ENCODE data around the gene STIMATE. TPM values are rescaled to one million over a fixed set of nuclear protein-coding genes. Genes with fewer than 3 reads are reported as not detected.
A peak's percentile ranks its signal among the peaks of the same experiment; 100 is the strongest.

Gene STIMATE
- total and polyA plus RNA-seq, 2 of the 4 experiments (the other 2 are of a cell fraction) = 10.6 to 17.8 TPM

DNA sequence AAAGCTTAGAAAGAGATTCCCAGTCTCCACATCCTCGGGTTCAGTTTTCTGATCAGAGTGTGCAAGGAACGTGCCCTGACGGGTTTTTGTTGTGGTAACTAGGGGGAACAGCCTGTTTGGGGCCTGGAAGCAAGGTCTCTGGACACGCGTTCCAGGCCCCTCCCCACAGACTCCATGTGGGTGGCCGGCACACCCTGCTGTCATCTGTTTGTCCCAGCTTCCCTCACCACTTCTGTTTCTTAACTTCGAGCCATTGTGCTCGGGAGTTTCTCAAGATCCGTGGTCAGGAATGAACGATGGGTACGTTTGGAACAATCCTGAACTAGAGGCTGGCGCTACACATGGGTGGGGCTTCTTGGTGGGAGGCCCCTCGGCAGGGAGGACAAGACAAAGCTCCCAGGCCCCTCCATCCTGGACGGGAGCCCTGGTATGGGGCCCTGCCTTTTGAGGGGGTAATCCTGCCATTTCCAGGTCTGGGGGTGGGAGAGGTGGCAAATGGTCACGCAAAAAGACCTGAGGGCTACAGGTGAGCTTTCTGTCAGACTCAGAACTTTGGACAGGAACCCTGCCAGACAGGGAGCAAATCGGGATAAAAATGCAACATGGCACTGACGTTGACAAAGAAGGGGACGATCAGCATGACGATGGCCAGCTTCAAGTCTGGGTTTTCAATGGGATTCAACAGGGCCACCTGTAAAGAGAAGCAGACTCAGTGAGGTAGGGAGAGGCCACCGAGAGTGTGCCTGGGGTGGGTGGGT, 54.1 kb downstream of the STIMATE start:
- BruUV-seq (replicated peaks) = no TSS peak
- peaks cover 4% of the 10 kb centered on the region; the same call in 1 of the 2 replicates for H3K4me1 ChIP-seq (ENCODE audit: control insufficient read depth, insufficient read depth, low read length)
- peaks cover 4% of the 10 kb centered on the region; the same call in 1 of the 2 replicates for H3K9me1 ChIP-seq (ENCODE audit: insufficient read depth, low read length)
- no peak overlapping the region for H3K9ac ChIP-seq (ENCODE audit: low read depth, low read length)
- no peak overlapping the region for H3K56ac ChIP-seq (ENCODE audit: extremely low read depth, insufficient read depth, low read length)
- intact Hi-C loops (cut with micrococcal nuclease) = no loop called here
- H4K91ac ChIP-seq (ENCODE audit: insufficient read depth, low read depth, low read length) = no peak overlapping the region
- ATAC-seq (ENCODE audit: low read depth) (no peak), DNase-seq (no peak)
- H3K27me3 ChIP-seq (ENCODE audit: control insufficient read depth, insufficient read depth, low read length) = no peaks in the 10 kb centered on the region
- no peaks in the 10 kb centered on the region for H3K9me3 ChIP-seq (ENCODE audit: control insufficient read depth, insufficient read depth, low read length)
- no peak overlapping the region for H2AFZ ChIP-seq (replicated peaks; ENCODE audit: low read length, poor library complexity)
- H3K27ac ChIP-seq (ENCODE audit: insufficient read depth, low read length) = no peak overlapping the region
- no peak overlapping the region for H3K4me3 ChIP-seq (ENCODE audit: insufficient read depth, low read depth, low read length)
- H3K4me2 ChIP-seq (ENCODE audit: low read depth, low read length) = no peak overlapping the region
- TF ChIP-seq SMC3 (IDR thresholded peaks at IDR 0.05; ENCODE audit: low read depth, low read length) = no peak
- no peak for TF ChIP-seq CHD1 (IDR thresholded peaks at IDR 0.05; ENCODE audit: low read depth, low read length)
- TF ChIP-seq, protein P1, sequence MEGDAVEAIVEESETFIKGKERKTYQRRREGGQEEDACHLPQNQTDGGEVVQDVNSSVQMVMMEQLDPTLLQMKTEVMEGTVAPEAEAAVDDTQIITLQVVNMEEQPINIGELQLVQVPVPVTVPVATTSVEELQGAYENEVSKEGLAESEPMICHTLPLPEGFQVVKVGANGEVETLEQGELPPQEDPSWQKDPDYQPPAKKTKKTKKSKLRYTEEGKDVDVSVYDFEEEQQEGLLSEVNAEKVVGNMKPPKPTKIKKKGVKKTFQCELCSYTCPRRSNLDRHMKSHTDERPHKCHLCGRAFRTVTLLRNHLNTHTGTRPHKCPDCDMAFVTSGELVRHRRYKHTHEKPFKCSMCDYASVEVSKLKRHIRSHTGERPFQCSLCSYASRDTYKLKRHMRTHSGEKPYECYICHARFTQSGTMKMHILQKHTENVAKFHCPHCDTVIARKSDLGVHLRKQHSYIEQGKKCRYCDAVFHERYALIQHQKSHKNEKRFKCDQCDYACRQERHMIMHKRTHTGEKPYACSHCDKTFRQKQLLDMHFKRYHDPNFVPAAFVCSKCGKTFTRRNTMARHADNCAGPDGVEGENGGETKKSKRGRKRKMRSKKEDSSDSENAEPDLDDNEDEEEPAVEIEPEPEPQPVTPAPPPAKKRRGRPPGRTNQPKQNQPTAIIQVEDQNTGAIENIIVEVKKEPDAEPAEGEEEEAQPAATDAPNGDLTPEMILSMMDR (conservative IDR thresholded peaks at IDR 0.05; ENCODE audit: low read depth, low read length) = no peak
- no peak for TF ChIP-seq RFX5 (IDR thresholded peaks at IDR 0.05; ENCODE audit: low read depth, low read length)
- no peak for TF ChIP-seq MAFK (IDR thresholded peaks at IDR 0.05; ENCODE audit: low read depth, low read length)
- no peak for TF ChIP-seq FOS (IDR thresholded peaks at IDR 0.05; ENCODE audit: low read depth, low read length)
- TF ChIP-seq CEBPB (IDR thresholded peaks at IDR 0.05; ENCODE audit: low read depth, low read length) = no peak
- TF ChIP-seq NFE2L2 (IDR thresholded peaks at IDR 0.05; ENCODE audit: low read depth, low read length) = no peak
- no peak for TF ChIP-seq RCOR1 (IDR thresholded peaks at IDR 0.05; ENCODE audit: insufficient replicate concordance, low read length)
- TF ChIP-seq, protein P2, sequence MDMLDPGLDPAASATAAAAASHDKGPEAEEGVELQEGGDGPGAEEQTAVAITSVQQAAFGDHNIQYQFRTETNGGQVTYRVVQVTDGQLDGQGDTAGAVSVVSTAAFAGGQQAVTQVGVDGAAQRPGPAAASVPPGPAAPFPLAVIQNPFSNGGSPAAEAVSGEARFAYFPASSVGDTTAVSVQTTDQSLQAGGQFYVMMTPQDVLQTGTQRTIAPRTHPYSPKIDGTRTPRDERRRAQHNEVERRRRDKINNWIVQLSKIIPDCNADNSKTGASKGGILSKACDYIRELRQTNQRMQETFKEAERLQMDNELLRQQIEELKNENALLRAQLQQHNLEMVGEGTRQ (IDR thresholded peaks at IDR 0.05; ENCODE audit: low read depth, low read length) = no peak
- no peak for TF ChIP-seq POLR2A (IDR thresholded peaks at IDR 0.05; ENCODE audit: low read depth, low read length)
- H2AK5ac ChIP-seq (ENCODE audit: low read depth, low read length) = no peak overlapping the region
- no peak overlapping the region for H3K23ac ChIP-seq (ENCODE audit: low read depth, low read length)
- no peak overlapping the region for H2BK5ac ChIP-seq (ENCODE audit: low read depth, low read length, poor library complexity, severe bottlenecking)
- no peak overlapping the region for H2BK20ac ChIP-seq (ENCODE audit: low read depth, low read length)
- POLR2A ChIA-PET (ENCODE audit: unreplicated experiment) = interaction anchor here (0.5 kb wide), 1 partner anchor 28 kb away, joined by 6 read pairs; no protein-coding TSS in a partner anchor
- in situ Hi-C loops (cut with MboI; ENCODE audit: low sequenced_read_pairs) = no loop called here
- H2AK9ac ChIP-seq (replicated peaks; ENCODE audit: low read depth, low read length, poor library complexity) = peak overlapping the region; percentile 71
- CTCF ChIA-PET = no interaction called here
- no peak overlapping the region for H4K5ac ChIP-seq (ENCODE audit: low read depth, low read length)
- WGBS, 2 experiments (ENCODE audit: extremely low coverage in 2 of 2, insufficient read length in 1 of 2) = 84% methylated on average over 7 of the region's 20 CpGs; no CpG with 5 or more reads in 1 of the 2 experiments
- no peak overlapping the region for H3K18ac ChIP-seq (ENCODE audit: low read depth, low read length)
- dilution Hi-C loops (cut with HindIII; ENCODE audit: low sequenced_read_pairs, unreplicated experiment) = no loop called here
- H3K36me3 ChIP-seq (ENCODE audit: control insufficient read depth, insufficient read depth, low read length) = peaks cover 15% of the 10 kb centered on the region
- H3K14ac ChIP-seq (replicated peaks; ENCODE audit: low read depth, low read length) = no peak overlapping the region
- H2BK15ac ChIP-seq (ENCODE audit: low read depth, low read length) = no peak overlapping the region
- no peak overlapping the region for H3K4ac ChIP-seq (ENCODE audit: low read depth, low read length)
- no peaks in the 10 kb centered on the region; a peak in 1 of 4 replicates for H3K79me1 ChIP-seq (ENCODE audit: low read depth in 1 of 2, low read length in 2 of 2)
- no peaks in the 10 kb centered on the region; the same call in 1 of the 2 replicates for H4K20me1 ChIP-seq (ENCODE audit: insufficient read depth, low read length)
- H4K8ac ChIP-seq (ENCODE audit: low read depth in 2 of 2, low read length in 2 of 2) = no peak overlapping the region
- no peak overlapping the region for H2BK120ac ChIP-seq (ENCODE audit: low read depth, low read length)

Measured in IMR-90 (cell line).